Omental fat pad (tissue), 4 donors: ENCODE measurements around the gene ELP5. TPM values are rescaled to one million over a fixed set of nuclear protein-coding genes. Genes with fewer than 3 reads are reported as not detected.

Source experiments
- ATAC-seq: fragments of 150-250 bp; one replicate; pipeline ENCODE4 v1.9.1; 2016; ENCODE audit warnings: mild to moderate bottlenecking, moderate library complexity; ENCODE audit not compliant: low FRiP score
- DNase-seq: peaks from one replicate; pipeline ENCODE4 v3.0.0-alpha.2; 2019; ENCODE audit warnings: low spot score
- total RNA-seq, 4 donors: library from RNA; depleted of rRNA; stranded (reverse); fragments of >200 nt; gene quantifications; one replicate each; pipeline ENCODE4 v1.1.0, GENCODE V29; 2016
- TF ChIP-seq, protein P1 (sequence below), 3 donors: fragments of 450-650 bp; IDR thresholded peaks; one replicate each; pipeline ENCODE4 v1.5.1; 2016 to 2017; ENCODE audit warnings: antibody characterized with exemption in 3 of 3, mild to moderate bottlenecking in 3 of 3, moderate library complexity in 2 of 3

Gene ELP5
- total RNA-seq, 4 donors from 2014 or later = 25.9 to 34.5 (median 30.1) TPM

DNA sequence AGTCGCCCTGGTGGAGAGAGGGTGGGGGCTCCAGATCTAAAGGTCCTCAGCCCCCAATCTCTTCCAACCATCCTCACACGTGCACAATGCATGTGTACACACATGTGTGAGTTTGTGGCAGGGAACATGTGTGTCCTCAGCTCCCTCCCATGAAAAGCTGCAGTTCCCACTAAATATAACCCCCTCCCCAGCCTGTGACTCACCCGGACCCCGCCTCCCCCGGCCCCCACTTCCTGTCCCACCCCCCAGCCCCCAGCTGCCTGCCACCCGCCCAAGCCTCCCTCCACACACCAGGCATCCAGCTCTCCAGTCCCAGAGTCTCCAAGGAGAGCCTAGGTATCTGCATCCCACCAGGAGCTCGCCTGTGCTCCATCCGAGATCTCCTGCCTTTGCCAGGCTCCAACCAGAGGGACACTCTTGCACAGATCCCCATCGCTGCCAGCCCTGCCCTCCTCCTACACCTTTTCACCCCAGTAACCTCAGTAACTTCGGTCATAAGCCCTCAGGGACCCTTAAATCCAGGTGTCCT lies 36.3 kb upstream of the ELP5 start:
- TF ChIP-seq, protein P1, sequence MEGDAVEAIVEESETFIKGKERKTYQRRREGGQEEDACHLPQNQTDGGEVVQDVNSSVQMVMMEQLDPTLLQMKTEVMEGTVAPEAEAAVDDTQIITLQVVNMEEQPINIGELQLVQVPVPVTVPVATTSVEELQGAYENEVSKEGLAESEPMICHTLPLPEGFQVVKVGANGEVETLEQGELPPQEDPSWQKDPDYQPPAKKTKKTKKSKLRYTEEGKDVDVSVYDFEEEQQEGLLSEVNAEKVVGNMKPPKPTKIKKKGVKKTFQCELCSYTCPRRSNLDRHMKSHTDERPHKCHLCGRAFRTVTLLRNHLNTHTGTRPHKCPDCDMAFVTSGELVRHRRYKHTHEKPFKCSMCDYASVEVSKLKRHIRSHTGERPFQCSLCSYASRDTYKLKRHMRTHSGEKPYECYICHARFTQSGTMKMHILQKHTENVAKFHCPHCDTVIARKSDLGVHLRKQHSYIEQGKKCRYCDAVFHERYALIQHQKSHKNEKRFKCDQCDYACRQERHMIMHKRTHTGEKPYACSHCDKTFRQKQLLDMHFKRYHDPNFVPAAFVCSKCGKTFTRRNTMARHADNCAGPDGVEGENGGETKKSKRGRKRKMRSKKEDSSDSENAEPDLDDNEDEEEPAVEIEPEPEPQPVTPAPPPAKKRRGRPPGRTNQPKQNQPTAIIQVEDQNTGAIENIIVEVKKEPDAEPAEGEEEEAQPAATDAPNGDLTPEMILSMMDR (IDR thresholded peaks at IDR 0.05) = no peak
- ATAC-seq = no peak

GRCh38 chr17:7216242-7217112 lies 35.5 kb upstream of the ELP5 start:
- DNase-seq (no peak), ATAC-seq (no peak)
- TF ChIP-seq, protein P1 (IDR thresholded peaks at IDR 0.05) = no peak

More for the DNA sequence above, 36.3 kb upstream of the ELP5 start:
- no peak for DNase-seq

DNA sequence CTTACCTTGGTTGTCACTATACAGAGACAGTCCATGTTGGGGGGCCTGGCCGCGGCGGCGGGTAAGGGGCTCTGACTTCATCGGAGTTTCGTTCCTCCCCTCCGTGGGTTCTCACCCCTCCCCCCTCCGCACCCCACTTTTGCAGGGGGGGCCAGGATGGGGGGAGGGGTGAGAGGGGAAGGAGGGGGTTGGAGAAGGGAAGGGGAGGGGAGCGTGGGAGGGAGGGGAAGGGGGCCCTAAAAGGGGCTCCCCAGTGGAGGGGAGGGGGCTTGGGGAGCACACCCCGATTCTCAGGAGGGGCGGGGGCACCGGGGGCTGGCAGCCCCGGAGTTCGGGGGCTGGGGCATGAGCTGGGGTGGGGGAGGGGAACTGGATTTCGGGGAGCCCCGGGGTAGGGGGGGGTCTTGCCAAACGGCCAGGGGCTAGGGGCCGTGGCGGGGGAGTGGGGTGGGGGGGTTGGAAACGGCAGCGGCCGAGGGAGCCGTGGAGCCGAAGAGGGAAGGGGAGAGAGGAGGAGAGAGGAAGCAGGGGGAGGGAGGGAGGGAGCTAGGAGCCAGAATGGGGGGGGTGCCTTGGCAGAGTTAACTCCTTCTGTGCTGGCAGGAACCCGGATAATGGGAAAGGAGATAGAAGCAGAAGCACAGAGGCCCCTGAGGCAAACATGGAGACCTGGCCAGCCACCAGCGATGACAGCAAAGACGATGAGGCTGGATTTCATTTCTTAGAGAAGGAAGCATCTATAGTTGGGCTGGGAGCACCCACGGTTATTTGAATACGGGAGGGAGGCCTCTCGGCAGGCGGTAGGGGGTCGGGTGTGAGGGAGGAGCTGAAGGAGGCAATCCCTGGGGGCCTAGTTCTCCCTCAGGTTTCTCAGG lies 34.7 kb upstream of the ELP5 start:
- no peak for ATAC-seq
- DNase-seq = no peak
- TF ChIP-seq, protein P1 (IDR thresholded peaks at IDR 0.05) = no peak

- TF ChIP-seq, protein P1 (IDR thresholded peaks at IDR 0.05) = no peak
- ATAC-seq (no peak), DNase-seq (no peak)
These were observed 33.8 kb upstream of the ELP5 start for GRCh38 chr17:7218166-7218565.

- ATAC-seq = no peak
- TF ChIP-seq, protein P1 (IDR thresholded peaks at IDR 0.05) = no peak
These were observed 33.3 kb upstream of the ELP5 start for GRCh38 chr17:7218758-7219157.

GRCh38 chr17:7219229-7219811 lies 32.7 kb upstream of the ELP5 start:
- TF ChIP-seq, protein P1 (IDR thresholded peaks at IDR 0.05) = no peak
- DNase-seq = no peak
- no peak for ATAC-seq

More at GRCh38 chr17:7218758-7219157, 33.3 kb upstream of the ELP5 start:
- no peak for DNase-seq
